ENCODE results near the gene FHL2.

FHL2 gene

GRCh38 chr2:105438104-105438929 lies 39.5 kb upstream of the FHL2 start:
- no peaks in the 10 kb centered on the region for H3K27me3 ChIP-seq (ENCODE audit: insufficient read depth, poor library complexity, severe bottlenecking)
- no peaks in the 10 kb centered on the region for H3K9me3 ChIP-seq (ENCODE audit: severe bottlenecking)
- no peaks in the 10 kb centered on the region for H3K4me1 ChIP-seq (ENCODE audit: insufficient read depth, poor library complexity, severe bottlenecking)
- DNase-seq (ENCODE audit: low spot score): no peak
- H3K36me3 ChIP-seq (ENCODE audit: low read depth): no peaks in the 10 kb centered on the region
- no peak for ATAC-seq (ENCODE audit: low read depth)
- TF ChIP-seq CTCF (IDR thresholded peaks at IDR 0.05; ENCODE audit: poor library complexity, severe bottlenecking): no peak
- H3K4me3 ChIP-seq (ENCODE audit: severe bottlenecking): no peak overlapping the region
- no peak overlapping the region for H3K27ac ChIP-seq (ENCODE audit: poor library complexity, severe bottlenecking)

GRCh38 chr2:105437708-105438103 lies 38.9 kb upstream of the FHL2 start:
- Histone ChIP-seq H3K4me1 (ENCODE audit: insufficient read depth, poor library complexity, severe bottlenecking) (peaks cover 2% of the 10 kb centered on the region), H3K4me3 (ENCODE audit: severe bottlenecking) (no peak overlapping the region), H3K27ac (ENCODE audit: poor library complexity, severe bottlenecking) (no peak overlapping the region), H3K27me3 (ENCODE audit: insufficient read depth, poor library complexity, severe bottlenecking) (no peaks in the 10 kb centered on the region), H3K36me3 (ENCODE audit: low read depth) (no peaks in the 10 kb centered on the region), H3K9me3 (ENCODE audit: severe bottlenecking) (no peaks in the 10 kb centered on the region)
- no peak for TF ChIP-seq CTCF (IDR thresholded peaks at IDR 0.05; ENCODE audit: poor library complexity, severe bottlenecking)
- DNase-seq (ENCODE audit: low spot score) (no peak), ATAC-seq (ENCODE audit: low read depth) (no peak)

- no peaks in the 10 kb centered on the region for H3K36me3 ChIP-seq (ENCODE audit: low read depth)
- no peaks in the 10 kb centered on the region for H3K9me3 ChIP-seq (ENCODE audit: severe bottlenecking)
- no peak for TF ChIP-seq CTCF (IDR thresholded peaks at IDR 0.05; ENCODE audit: poor library complexity, severe bottlenecking)
- H3K4me3 ChIP-seq (ENCODE audit: severe bottlenecking): no peak overlapping the region
- no peak for ATAC-seq (ENCODE audit: low read depth)
- H3K4me1 ChIP-seq (ENCODE audit: insufficient read depth, poor library complexity, severe bottlenecking): peaks cover 11% of the 10 kb centered on the region
- no peak for DNase-seq (ENCODE audit: low spot score)
- H3K27me3 ChIP-seq (ENCODE audit: insufficient read depth, poor library complexity, severe bottlenecking): no peaks in the 10 kb centered on the region
- no peak overlapping the region for H3K27ac ChIP-seq (ENCODE audit: poor library complexity, severe bottlenecking)
Measured at GRCh38 chr2:105432749-105433148, 33.9 kb upstream of the FHL2 start.

GRCh38 chr2:105432044-105432399 lies 33.2 kb upstream of the FHL2 start:
- Histone ChIP-seq H3K4me3 (ENCODE audit: severe bottlenecking) (no peak overlapping the region), H3K4me1 (ENCODE audit: insufficient read depth, poor library complexity, severe bottlenecking) (peaks cover 11% of the 10 kb centered on the region), H3K9me3 (ENCODE audit: severe bottlenecking) (no peaks in the 10 kb centered on the region), H3K27me3 (ENCODE audit: insufficient read depth, poor library complexity, severe bottlenecking) (no peaks in the 10 kb centered on the region), H3K36me3 (ENCODE audit: low read depth) (no peaks in the 10 kb centered on the region), H3K27ac (ENCODE audit: poor library complexity, severe bottlenecking) (no peak overlapping the region)
- no peak for ATAC-seq (ENCODE audit: low read depth)
- no peak for DNase-seq (ENCODE audit: low spot score)
- TF ChIP-seq CTCF (IDR thresholded peaks at IDR 0.05; ENCODE audit: poor library complexity, severe bottlenecking): no peak

GRCh38 chr2:105431367-105432043 lies 32.7 kb upstream of the FHL2 start:
- Histone ChIP-seq H3K4me3 (ENCODE audit: severe bottlenecking) (no peak overlapping the region), H3K9me3 (ENCODE audit: severe bottlenecking) (no peaks in the 10 kb centered on the region), H3K4me1 (ENCODE audit: insufficient read depth, poor library complexity, severe bottlenecking) (peaks cover 11% of the 10 kb centered on the region), H3K36me3 (ENCODE audit: low read depth) (no peaks in the 10 kb centered on the region), H3K27me3 (ENCODE audit: insufficient read depth, poor library complexity, severe bottlenecking) (no peaks in the 10 kb centered on the region), H3K27ac (ENCODE audit: poor library complexity, severe bottlenecking) (no peak overlapping the region)
- DNase-seq (ENCODE audit: low spot score) (no peak), ATAC-seq (ENCODE audit: low read depth) (no peak)
- TF ChIP-seq CTCF (IDR thresholded peaks at IDR 0.05; ENCODE audit: poor library complexity, severe bottlenecking): no peak
